Right atrium auricular region (tissue), 2 donors: Measurements from ENCODE around the gene MTG2. TPM values are rescaled to one million over a fixed set of nuclear protein-coding genes. Genes with fewer than 3 reads are reported as not detected.
A peak's percentile ranks its signal among the peaks of the same experiment; 100 is the strongest.

ENCODE experiments used
- DNase-seq: peaks from one replicate; pipeline ENCODE4 v3.0.0-alpha.2; 2019; ENCODE audit warnings: low spot score
- H3K27ac ChIP-seq, 2 donors: fragments of 200-600 bp; sonication (generic); 1 replicate in 1 of 2; 2 replicates in 1 of 2; pipeline ENCODE4 v1.5.1; 2016 to 2019
- H3K27me3 ChIP-seq, 2 donors: fragments of 200-600 bp; sonication (generic); one replicate each; pipeline versions ENCODE4 v1.5.1 to v1.6.0; 2017 to 2019
- H3K36me3 ChIP-seq: fragments of 200-600 bp; sonication (generic); one replicate; pipeline ENCODE4 v1.5.1; 2016
- H3K4me1 ChIP-seq, 2 donors: fragments of 200-600 bp; sonication (generic); one replicate each; pipeline versions ENCODE4 v1.5.1 to v1.6.0; 2017 to 2019
- H3K4me3 ChIP-seq, 2 donors: fragments of 200-600 bp; sonication (generic); 1 replicate in 1 of 2; 2 replicates in 1 of 2; pipeline ENCODE4 v1.5.1; 2017 to 2019; ENCODE audit warnings: mild to moderate bottlenecking in 1 of 2, moderate library complexity in 1 of 2
- H3K9me3 ChIP-seq, 2 donors: fragments of 200-600 bp; sonication (generic); one replicate each; pipeline ENCODE4 v1.5.1; 2019
- CTCF ChIP-seq, 2 donors: fragments of 200-600 bp; sonication (generic); IDR thresholded peaks; one replicate each; pipeline ENCODE4 v1.5.1; 2019; ENCODE audit warnings: antibody characterized with exemption in 2 of 2
- total RNA-seq, 2 donors: library from RNA; depleted of rRNA; stranded (reverse); fragments of >200 nt; gene quantifications; one replicate each; pipeline ENCODE4 v1.1.0, GENCODE V29; 2016

The MTG2 gene
- total RNA-seq, 2 donors from 2014 or later, result 20.7 to 24.1 TPM

GRCh38 chr20:62136283-62137091, 46.3 kb upstream of the MTG2 start:
- H3K9me3 ChIP-seq, result no peaks in the 10 kb centered on the region
- TF ChIP-seq CTCF (IDR thresholded peaks at IDR 0.05), result peak; percentile 68 to 80
- H3K4me3 ChIP-seq, result no peak overlapping the region
- DNase-seq, result peak; percentile 79
- no peaks in the 10 kb centered on the region for H3K27me3 ChIP-seq
- no peak overlapping the region for H3K27ac ChIP-seq
- peaks cover 0 to 57% of the 10 kb centered on the region in 2 donors for H3K4me1 ChIP-seq
- H3K36me3 ChIP-seq, result peaks cover 90% of the 10 kb centered on the region

- no peak for DNase-seq
- Histone ChIP-seq H3K27me3 (no peaks in the 10 kb centered on the region), H3K4me1 (peaks cover 0 to 57% of the 10 kb centered on the region in 2 donors), H3K9me3 (no peaks in the 10 kb centered on the region), H3K36me3 (peaks cover 85% of the 10 kb centered on the region), H3K27ac (no peak overlapping the region), H3K4me3 (no peak overlapping the region)
- TF ChIP-seq CTCF (IDR thresholded peaks at IDR 0.05), result no peak
Measured at GRCh38 chr20:62137092-62137384, 45.8 kb upstream of the MTG2 start.

- peaks cover 0 to 53% of the 10 kb centered on the region in 2 donors for H3K4me1 ChIP-seq
- H3K36me3 ChIP-seq, result peaks cover 80% of the 10 kb centered on the region
- DNase-seq, result no peak
- no peak for TF ChIP-seq CTCF (IDR thresholded peaks at IDR 0.05)
- H3K9me3 ChIP-seq, result no peaks in the 10 kb centered on the region
- H3K27me3 ChIP-seq, result no peaks in the 10 kb centered on the region
- no peak overlapping the region for H3K27ac ChIP-seq
- H3K4me3 ChIP-seq, result no peak overlapping the region
Measured at GRCh38 chr20:62137478-62138203, 45.2 kb upstream of the MTG2 start.

- H3K27ac ChIP-seq, result no peak overlapping the region
- no peaks in the 10 kb centered on the region for H3K27me3 ChIP-seq
- H3K9me3 ChIP-seq, result no peaks in the 10 kb centered on the region
- peaks cover 0 to 48% of the 10 kb centered on the region in 2 donors for H3K4me1 ChIP-seq
- no peak for TF ChIP-seq CTCF (IDR thresholded peaks at IDR 0.05)
- peaks cover 75% of the 10 kb centered on the region for H3K36me3 ChIP-seq
- no peak overlapping the region for H3K4me3 ChIP-seq
- DNase-seq, result no peak
Measured at GRCh38 chr20:62138204-62138543, 44.7 kb upstream of the MTG2 start.

GRCh38 chr20:62138912-62139311, 43.9 kb upstream of the MTG2 start:
- no peak overlapping the region for H3K27ac ChIP-seq
- no peaks in the 10 kb centered on the region for H3K27me3 ChIP-seq
- H3K4me1 ChIP-seq, result peaks cover 0 to 40% of the 10 kb centered on the region in 2 donors
- peaks cover 70% of the 10 kb centered on the region for H3K36me3 ChIP-seq
- no peak overlapping the region for H3K4me3 ChIP-seq
- no peaks in the 10 kb centered on the region for H3K9me3 ChIP-seq
- TF ChIP-seq CTCF (IDR thresholded peaks at IDR 0.05), result no peak
- no peak for DNase-seq
